Activated CD4-positive, alpha-beta T cell treated with anti-CD3 and anti-CD28 coated beads, Interleukin-2, Interleukin-4, amounts not matched to agents 100 ng/mL and 50 ng/mL, durations not matched to agents 16 hours and 8 hours (primary cell): ENCODE data around the gene GTF2A1.

Source experiments
- DNase-seq: peaks from one replicate; pipeline ENCODE4 v3.0.0-alpha.2; 2020; ENCODE audit warnings: low spot score

Gene GTF2A1

DNA sequence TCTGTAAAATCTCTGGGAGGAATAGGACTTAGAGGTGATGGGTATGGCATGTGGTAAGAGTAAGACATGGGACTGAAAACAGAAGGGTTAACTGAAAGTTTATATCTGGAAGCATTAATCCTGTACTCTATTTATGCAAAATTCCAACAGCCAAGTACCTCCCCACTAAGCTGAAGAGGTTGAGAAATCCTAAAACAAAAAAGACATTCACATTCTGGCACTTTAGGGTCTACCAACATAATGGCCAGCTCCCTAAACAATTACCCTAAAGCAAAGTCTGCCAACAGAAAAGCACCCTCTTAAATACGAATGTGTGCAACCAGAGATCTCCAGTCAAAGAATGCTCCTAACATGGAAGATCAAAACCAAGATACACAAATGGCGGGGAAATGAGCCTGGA lies 87.4 kb downstream of the GTF2A1 start:
- no peak for DNase-seq

GRCh38 chr14:81132468-81132867 lies 88.3 kb downstream of the GTF2A1 start:
- DNase-seq = no peak

- DNase-seq = no peak
Measured at GRCh38 chr14:81129242-81129641, 91.5 kb downstream of the GTF2A1 start.

- DNase-seq = no peak
Measured at GRCh38 chr14:81127785-81128184, 93.0 kb downstream of the GTF2A1 start.

GRCh38 chr14:81125536-81125935 lies 95.2 kb downstream of the GTF2A1 start:
- no peak for DNase-seq
